HuH-7.5 (cell line): ENCODE data around the gene CAP2.
"Not testable (repeated sequence)": the region's sequence is repeated elsewhere in the genome, so short reads cannot be mapped to it uniquely, and the experiment has no call there.

Experiments
- DNase-seq: peaks from one replicate; pipeline ENCODE4 v3.0.0; 2011; ENCODE audit warnings: low spot score

Gene CAP2

GRCh38 chr6:17397764-17398194, 4.4 kb downstream of the CAP2 start:
- no peak for DNase-seq

GRCh38 chr6:17405181-17405943, 12.0 kb downstream of the CAP2 start:
- DNase-seq = not testable (repeated sequence)

GRCh38 chr6:17405944-17406245, 12.5 kb downstream of the CAP2 start:
- no peak for DNase-seq

GRCh38 chr6:17408081-17408480, 14.7 kb downstream of the CAP2 start:
- DNase-seq = no peak

- no peak for DNase-seq
Measured at GRCh38 chr6:17410281-17410680, 16.9 kb downstream of the CAP2 start.

GRCh38 chr6:17413313-17413750, 19.9 kb downstream of the CAP2 start:
- DNase-seq = no peak

- DNase-seq = not testable (repeated sequence)
Measured at GRCh38 chr6:17414395-17414794, 21.0 kb downstream of the CAP2 start.

GRCh38 chr6:17415321-17415720, 21.9 kb downstream of the CAP2 start:
- no peak for DNase-seq

- no peak for DNase-seq
Measured at GRCh38 chr6:17416806-17417205, 23.4 kb downstream of the CAP2 start.

- no peak for DNase-seq
Measured at GRCh38 chr6:17417817-17418216, 24.4 kb downstream of the CAP2 start.

- no peak for DNase-seq
Measured at GRCh38 chr6:17418281-17419188, 25.1 kb downstream of the CAP2 start.

GRCh38 chr6:17419189-17419575, 25.8 kb downstream of the CAP2 start:
- no peak for DNase-seq

- no peak for DNase-seq
Measured at GRCh38 chr6:17420368-17420767, 27.0 kb downstream of the CAP2 start.

- no peak for DNase-seq
Measured at GRCh38 chr6:17421406-17421805, 28.0 kb downstream of the CAP2 start.

GRCh38 chr6:17423026-17423425, 29.6 kb downstream of the CAP2 start:
- DNase-seq = no peak

GRCh38 chr6:17427062-17427461, 33.7 kb downstream of the CAP2 start:
- no peak for DNase-seq

- no peak for DNase-seq
Measured at GRCh38 chr6:17427617-17428016, 34.2 kb downstream of the CAP2 start.

GRCh38 chr6:17428595-17429120, 35.3 kb downstream of the CAP2 start:
- DNase-seq = not testable (repeated sequence)

GRCh38 chr6:17429383-17430061, 36.1 kb downstream of the CAP2 start:
- DNase-seq = no peak

GRCh38 chr6:17431581-17431980, 38.2 kb downstream of the CAP2 start:
- no peak for DNase-seq

GRCh38 chr6:17432356-17432755, 39.0 kb downstream of the CAP2 start:
- DNase-seq = no peak

GRCh38 chr6:17439243-17439993, 46.0 kb downstream of the CAP2 start:
- DNase-seq = no peak
